Suppressor macrophage treated with lipopolysaccharide for 1 hour (primary cell): ENCODE results near the gene IL33.

Experiments used
- DNase-seq, 3 donors: peaks; one replicate each; pipeline ENCODE4 v3.0.0-alpha.2; 2020 to 2022

IL33 gene

GRCh38 chr9:6305954-6306563 is 90.5 kb downstream of the IL33 start:
- peak; percentile 12 to 45 (median 44) for DNase-seq
